ENCODE results near the gene SMTN. TPM values are rescaled to one million over a fixed set of nuclear protein-coding genes. Genes with fewer than 3 reads are reported as not detected.
A peak's percentile ranks its signal among the peaks of the same experiment; 100 is the strongest.

Gene SMTN
- total and polyA plus RNA-seq, 10 of the 15 experiments (the other 5 are each of a cell fraction or from before 2014, with no cell fraction given) = 0.92 to 21.9 (median 4.8) TPM

DNA sequence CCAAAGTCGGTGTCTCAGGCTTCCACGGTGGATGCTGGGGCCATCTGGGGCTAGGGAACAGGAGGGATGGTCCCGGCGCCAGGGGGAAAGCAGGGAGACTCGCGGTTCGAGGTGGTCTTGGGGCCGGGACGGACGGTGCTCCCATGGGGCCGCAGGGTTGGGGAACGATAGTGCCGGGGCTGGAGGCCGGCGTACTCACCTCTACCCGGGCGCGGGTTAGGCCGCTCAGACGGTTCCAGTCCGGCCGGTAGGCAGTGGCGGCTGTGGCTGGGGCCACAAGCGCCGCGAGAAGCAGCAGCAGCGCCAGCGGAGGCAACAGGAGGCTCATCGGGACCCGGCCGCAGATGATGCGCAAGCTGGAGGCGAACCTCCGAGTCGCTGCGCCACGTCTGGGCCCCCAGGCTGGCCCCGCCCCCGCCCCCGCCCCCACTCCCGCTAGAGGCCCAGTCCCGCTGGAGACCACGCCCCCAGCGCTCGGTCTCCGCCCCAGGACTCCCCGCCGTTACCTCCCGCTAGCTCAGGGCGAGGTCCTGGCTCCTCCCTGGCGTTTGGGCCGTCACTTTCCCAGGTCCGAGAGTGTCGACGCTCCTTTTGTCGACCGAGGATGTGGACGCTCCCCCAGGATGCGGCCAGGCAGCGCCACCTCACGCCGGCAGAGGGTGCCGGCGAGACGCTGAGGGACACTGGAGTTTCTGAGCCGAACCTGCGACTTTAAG is 26.2 kb downstream of the SMTN start, which contains the start of gene SELENOM (continued):
- TF ChIP-seq CREM (IDR thresholded peaks at IDR 0.05; ENCODE audit: low read depth) = 0 out of 2 replicates have a peak, but pooled peaks have one; percentile 41
- TF ChIP-seq PAX8 (IDR thresholded peaks at IDR 0.05) = no peak
- TF ChIP-seq IKZF2 (IDR thresholded peaks at IDR 0.05) = peak; percentile 45 to 63
- peak; percentile 26; the same call in 1 of the 2 replicates for TF ChIP-seq POLR2AphosphoS5 (IDR thresholded peaks at IDR 0.05; ENCODE audit: low read length)
- no peak for TF ChIP-seq CUX1 (IDR thresholded peaks at IDR 0.05; ENCODE audit: insufficient replicate concordance, low read depth, low read length)
- TF ChIP-seq BMI1 (IDR thresholded peaks at IDR 0.05; ENCODE audit: borderline replicate concordance) = no peak
- TF ChIP-seq SREBF2 (IDR thresholded peaks at IDR 0.05; ENCODE audit: low read length) = no peak
- TF ChIP-seq SRF (IDR thresholded peaks at IDR 0.05; ENCODE audit: low read depth in 2 of 2, low read length in 2 of 2) = no peak
- TF ChIP-seq CHD2 (IDR thresholded peaks at IDR 0.05; ENCODE audit: borderline replicate concordance, low read depth, low read length) = 0 out of 2 replicates have a peak, but pooled peaks have one; percentile 18
- peak; percentile 72 for TF ChIP-seq POLR2A (IDR thresholded peaks at IDR 0.05; ENCODE audit: low read depth, low read length)
- peak; percentile 58 for TF ChIP-seq RAD21 (IDR thresholded peaks at IDR 0.05; ENCODE audit: insufficient read depth, low read depth, low read length)
